SK-N-SH (cell line): ENCODE data around the gene C11orf98. TPM values are rescaled to one million over a fixed set of nuclear protein-coding genes. Genes with fewer than 3 reads are reported as not detected.

Experiments used
- CTCF ChIA-PET: fragments of 300-600, 350-600 bp; formaldehyde crosslinking; extraction: SDS; loops from one replicate; lab custom pipeline; 2021; lab: Yijun Ruan, JAX
- POLR2A ChIA-PET: fragments of 350-600 bp; sonication (Branson Sonifier 250); formaldehyde crosslinking; extraction: SDS; loops from one replicate; lab custom pipeline; 2020; ENCODE audit warnings: antibody characterized with exemption, inconsistent platforms; lab: Yijun Ruan, JAX
- DNase-seq: peaks from one replicate; pipeline ENCODE4 v3.0.0; 2012
- H2AFZ ChIP-seq: fragments of 200-600 bp; sonication (generic); 2 replicates; pipeline ENCODE4 v1.8.1; 2016; ENCODE audit warnings: antibody characterized with exemption, mild to moderate bottlenecking, low read depth
- H3F3A ChIP-seq: fragments of 200-600 bp; sonication (generic); replicated peaks from 2 replicates; pipeline ENCODE3; 2016; ENCODE audit warnings: antibody characterized with exemption, mild to moderate bottlenecking; ENCODE audit not compliant: insufficient read depth
- H3K27ac ChIP-seq, 2 experiments: fragments of 200-500 bp in 1 of 2; fragments of 200-600 bp in 1 of 2; sonication (Bioruptor generic) in 1 of 2; sonication (generic), shearing (Covaris generic) in 1 of 2; 2 replicates each; pipeline versions ENCODE4 v1.5.1 to v1.6.1; 2014 to 2016; ENCODE audit warnings: low read depth in 2 of 2, inconsistent platforms in 1 of 2, low read length in 1 of 2, mild to moderate bottlenecking in 1 of 2, mixed read lengths in 1 of 2
- H3K27me3 ChIP-seq: fragments of 200-600 bp; sonication (generic), shearing (Covaris generic); 2 replicates; pipeline ENCODE4 v1.6.1; 2016; ENCODE audit warnings: mixed run types; ENCODE audit not compliant: insufficient read depth
- H3K36me3 ChIP-seq, 2 experiments: fragments of 200-500 bp in 1 of 2; fragments of 200-600 bp in 1 of 2; sonication (Bioruptor generic) in 1 of 2; sonication (generic) in 1 of 2; replicated peaks in 1 of 2; 2 replicates each; pipeline versions ENCODE3 to v1.5.1; 2014 to 2016; ENCODE audit warnings: low read length in 1 of 2, mild to moderate bottlenecking in 1 of 2; ENCODE audit not compliant: insufficient read depth in 2 of 2, control insufficient read depth in 1 of 2
- H3K4me1 ChIP-seq, 2 experiments: fragments of 200-500 bp in 1 of 2; fragments of 200-600 bp in 1 of 2; sonication (Bioruptor generic) in 1 of 2; sonication (generic), shearing (Covaris generic) in 1 of 2; 2 replicates each; pipeline versions ENCODE4 v1.5.1 to v1.6.1; 2014 to 2016; ENCODE audit warnings: low read depth in 1 of 2, low read length in 1 of 2, mixed run types in 1 of 2; ENCODE audit not compliant: insufficient read depth in 2 of 2, control insufficient read depth in 1 of 2
- H3K4me2 ChIP-seq: fragments of 200-600 bp; sonication (generic), shearing (Covaris generic); 2 replicates; pipeline ENCODE4 v1.6.1; 2017; ENCODE audit warnings: mixed run types
- H3K4me3 ChIP-seq, 2 experiments: fragments of 200-500 bp in 1 of 2; fragments of 200-600 bp in 1 of 2; sonication (Bioruptor generic) in 1 of 2; sonication (generic), shearing (Covaris generic) in 1 of 2; 2 replicates each; pipeline versions ENCODE4 v1.5.1 to v1.8.1; 2014 to 2016; ENCODE audit warnings: low read depth in 2 of 2, inconsistent platforms in 1 of 2, low read length in 1 of 2, mild to moderate bottlenecking in 1 of 2, mixed read lengths in 1 of 2, moderate library complexity in 1 of 2
- H3K79me2 ChIP-seq: fragments of 200-600 bp; sonication (generic); 2 replicates; pipeline ENCODE4 v1.8.1; 2017; ENCODE audit warnings: mild to moderate bottlenecking; ENCODE audit not compliant: insufficient read depth
- H3K9ac ChIP-seq: fragments of 200-600 bp; sonication (generic); 2 replicates; pipeline ENCODE4 v1.6.1; 2017; ENCODE audit warnings: mixed run types
- H3K9me2 ChIP-seq: fragments of 200-600 bp; sonication (generic); 2 replicates; pipeline ENCODE4 v1.6.1; 2017; ENCODE audit warnings: mixed run types
- H3K9me3 ChIP-seq: fragments of 200-600 bp; sonication (generic); 2 replicates; pipeline ENCODE4 v1.6.1; 2017; ENCODE audit warnings: mixed run types, mild to moderate bottlenecking, moderate library complexity
- H4K20me1 ChIP-seq: fragments of 200-600 bp; sonication (generic); 2 replicates; pipeline ENCODE4 v1.6.1; 2017; ENCODE audit warnings: mild to moderate bottlenecking, mixed run types; ENCODE audit not compliant: insufficient read depth
- CHD2 ChIP-seq: fragments of 150-350 bp; IDR thresholded peaks from 2 replicates; pipeline ENCODE4 v1.6.1; 2018; ENCODE audit warnings: low read length; ENCODE audit not compliant: partially characterized antibody
- EP300 ChIP-seq, 2 experiments: IDR thresholded peaks; 2 replicates each; pipeline versions ENCODE4 v1.4.0 to v1.6.1; 2012; ENCODE audit warnings: borderline replicate concordance in 1 of 2, low read depth in 1 of 2, low read length in 1 of 2
- FOSL2 ChIP-seq: IDR thresholded peaks from 2 replicates; pipeline ENCODE4 v1.4.0; 2012; ENCODE audit warnings: low read depth, mild to moderate bottlenecking, moderate library complexity, borderline replicate concordance
- FOXM1 ChIP-seq: IDR thresholded peaks from 2 replicates; pipeline ENCODE4 v1.4.0; 2012; ENCODE audit warnings: low read depth, mild to moderate bottlenecking
- GABPA ChIP-seq: IDR thresholded peaks from 2 replicates; pipeline ENCODE4 v1.4.0; 2012; ENCODE audit warnings: low read depth, mild to moderate bottlenecking
- IRF3 ChIP-seq: fragments of 150-350 bp; IDR thresholded peaks from 2 replicates; pipeline ENCODE4 v1.6.1; 2016; ENCODE audit warnings: mild to moderate bottlenecking, low read depth, low read length
- JUND ChIP-seq: IDR thresholded peaks from 2 replicates; pipeline ENCODE4 v1.4.0; 2012
- MAX ChIP-seq: IDR thresholded peaks from 2 replicates; pipeline ENCODE4 v1.4.0; 2012; ENCODE audit warnings: low read depth
- MEF2A ChIP-seq: IDR thresholded peaks from 2 replicates; pipeline ENCODE4 v1.4.0; 2012; ENCODE audit warnings: low read depth, borderline replicate concordance
- POLR2AphosphoS5 ChIP-seq: IDR thresholded peaks from 2 replicates; pipeline ENCODE4 v1.6.1; 2012; ENCODE audit warnings: low read depth, low read length
- TAF1 ChIP-seq: IDR thresholded peaks from 2 replicates; pipeline ENCODE4 v1.6.1; 2012; ENCODE audit warnings: low read depth, mild to moderate bottlenecking, low read length, moderate library complexity, borderline replicate concordance
- TEAD4 ChIP-seq: IDR thresholded peaks from 2 replicates; pipeline ENCODE4 v1.4.0; 2012; ENCODE audit warnings: mild to moderate bottlenecking, borderline replicate concordance; ENCODE audit not compliant: insufficient read depth
- USF1 ChIP-seq: IDR thresholded peaks from 2 replicates; pipeline ENCODE4 v1.4.0; 2012; ENCODE audit warnings: low read depth, borderline replicate concordance
- ZBTB33 ChIP-seq: IDR thresholded peaks from 2 replicates; pipeline ENCODE4 v1.4.0; 2012; ENCODE audit warnings: low read depth, borderline replicate concordance
- WGBS: methylation state at CpG from one replicate; pipeline ENCODE4 v1.1.6; 2017; ENCODE audit warnings: low lambda C conversion rate; 5-methylcytosine and 5-hydroxymethylcytosine counted together
- polyA plus RNA-seq, 3 experiments: library from polyadenylated mRNA; depleted of rRNA; stranded (reverse); fragments of >200 nt; gene quantifications; 2 replicates each; pipeline ENCODE4 v1.2.3, GENCODE V29; 2012

C11orf98 gene
- polyA plus RNA-seq, 1 of the 3 experiments (the other 2 are of a cell fraction), result 126 TPM

- Histone ChIP-seq H3K9me3 (no peaks in the 10 kb centered on the region), H3K27me3 (no peaks in the 10 kb centered on the region), H2AFZ (no peak overlapping the region), H3F3A (peaks cover 5% of the 10 kb centered on the region), H3K36me3 (peaks cover 21 to 25% of the 10 kb centered on the region in 2 experiments), H4K20me1 (0 out of 2 replicates have a peak, but pooled peaks cover 5% of the 10 kb centered on the region), H3K4me2 (no peak overlapping the region), H3K9me2 (no peaks in the 10 kb centered on the region), H3K27ac (no peak overlapping the region), H3K79me2 (peaks cover 63% of the 10 kb centered on the region), H3K4me3 (no peak overlapping the region), H3K4me1 (peaks cover 7 to 13% of the 10 kb centered on the region in 2 experiments; a peak in 2 of 4 replicates), H3K9ac (no peak overlapping the region)
- no peak for DNase-seq
- ChIA-PET POLR2A (interaction anchor here (1.3 to 7.3 kb wide), 2 partner anchors 17 to 56 kb away, joined by 6 to 52 read pairs; partner anchors contain the start of genes C11orf98, CSKMT and TUT1), CTCF (interaction anchor here (1.2 to 2.4 kb wide), 5 partner anchors 56 to 253 kb away, joined by 3 to 10 read pairs (median 4); partner anchors contain the start of genes SLC3A2 and TUT1)
- WGBS, result 71% methylated on average over 2 of the region's 6 CpGs
- TF ChIP-seq EP300 (IDR thresholded peaks at IDR 0.05; ENCODE audit: borderline replicate concordance in 1 of 2, low read depth in 1 of 2, low read length in 1 of 2), result no peak
- TF ChIP-seq POLR2AphosphoS5, result no peak
- no peak for TF ChIP-seq FOSL2
- TF ChIP-seq CHD2, result no peak
- no peak for TF ChIP-seq IRF3
- no peak for TF ChIP-seq FOXM1
- no peak for TF ChIP-seq MEF2A
- no peak for TF ChIP-seq GABPA
- no peak for TF ChIP-seq MAX
- TF ChIP-seq USF1, result no peak
- no peak for TF ChIP-seq TAF1
Observed at GRCh38 chr11:62647609-62648005, 17.4 kb downstream of the C11orf98 start.

- Histone ChIP-seq H3K27me3 (no peaks in the 10 kb centered on the region), H3F3A (peaks cover 5% of the 10 kb centered on the region), H3K4me1 (peaks cover 7 to 10% of the 10 kb centered on the region in 2 experiments; a peak in 2 of 4 replicates), H2AFZ (no peak overlapping the region), H3K9me3 (no peaks in the 10 kb centered on the region), H3K4me2 (0 out of 2 replicates have a peak overlapping the region, but pooled peaks have one; percentile 33), H3K79me2 (peaks cover 63% of the 10 kb centered on the region), H3K9ac (no peak overlapping the region), H3K9me2 (no peaks in the 10 kb centered on the region), H4K20me1 (0 out of 2 replicates have a peak, but pooled peaks cover 5% of the 10 kb centered on the region), H3K27ac (no peak overlapping the region), H3K4me3 (no peak overlapping the region), H3K36me3 (peaks cover 21 to 31% of the 10 kb centered on the region in 2 experiments)
- WGBS, result 48% methylated on average over 17 of the region's 32 CpGs
- no peak for TF ChIP-seq ZBTB33
- TF ChIP-seq TEAD4, result no peak
- no peak for TF ChIP-seq JUND
- ChIA-PET POLR2A (interaction anchor here (0.7 to 7.3 kb wide), 9 partner anchors 8 to 194 kb away, joined by 3 to 52 read pairs (median 6); partner anchors contain the start of genes B3GAT3, C11orf98, CSKMT and LBHD1), CTCF (interaction anchor here (1.5 to 2.4 kb wide), 4 partner anchors 18 to 252 kb away, joined by 4 to 10 read pairs (median 4); partner anchors contain the start of genes C11orf98, CSKMT, SLC3A2 and TUT1)
- peak; percentile 43 for DNase-seq
Observed at GRCh38 chr11:62646825-62647608, 18.0 kb downstream of the C11orf98 start.
